Measurements from ENCODE around the gene NAA16.

NAA16 gene

DNA sequence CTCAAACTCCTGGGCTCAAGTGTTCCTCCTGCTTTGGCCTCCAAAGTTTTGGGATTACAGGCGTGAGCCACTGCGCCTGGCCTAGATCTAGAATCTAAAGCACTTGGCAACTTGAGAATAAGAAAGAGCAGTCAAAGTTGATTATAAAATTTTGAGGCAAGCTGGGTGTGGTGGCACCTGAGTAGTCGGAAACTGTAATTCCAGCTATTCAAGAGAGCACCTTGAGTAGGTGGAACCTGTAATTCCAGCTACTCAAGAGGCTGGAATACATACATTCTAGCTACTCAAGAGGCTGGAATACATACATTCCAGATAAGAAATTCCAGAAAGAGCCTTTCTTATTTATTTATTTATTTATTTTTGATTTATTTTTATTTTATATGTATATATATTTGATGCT lies 8.3 kb upstream of the NAA16 start:
- Histone ChIP-seq H3K27me3 (replicated peaks; ENCODE audit: insufficient read depth, low read length) (peaks cover 22% of the 10 kb centered on the region), H3K27ac (ENCODE audit: low read length) (no peak overlapping the region), H3K4me1 (ENCODE audit: low read length) (no peaks in the 10 kb centered on the region), H2AFZ (ENCODE audit: low read length) (no peak overlapping the region), H3K4me3 (ENCODE audit: low read length) (no peak overlapping the region), H3F3A (ENCODE audit: insufficient read depth, low read length) (no peaks in the 10 kb centered on the region), H3K9me3 (replicated peaks; ENCODE audit: insufficient read depth, low read length) (no peaks in the 10 kb centered on the region), H3K79me2 (ENCODE audit: low read length) (no peaks in the 10 kb centered on the region), H4K20me1 (ENCODE audit: insufficient read depth, low read length) (no peaks in the 10 kb centered on the region), H3K9me2 (replicated peaks; ENCODE audit: insufficient read depth, low read length) (no peaks in the 10 kb centered on the region), H3K9ac (ENCODE audit: low read length) (no peak overlapping the region), H3K36me3 (replicated peaks; ENCODE audit: insufficient read depth, low read length) (no peaks in the 10 kb centered on the region), H3K4me2 (ENCODE audit: low read depth, low read length) (no peak overlapping the region)
- DNase-seq, result no peak
- TF ChIP-seq EZH2 (optimal IDR thresholded peaks at IDR 0.05; ENCODE audit: low read depth, low read length) (no peak), EZH2phosphoT487 (IDR thresholded peaks at IDR 0.05; ENCODE audit: low read length) (no peak)
- TF ChIP-seq, protein P1, sequence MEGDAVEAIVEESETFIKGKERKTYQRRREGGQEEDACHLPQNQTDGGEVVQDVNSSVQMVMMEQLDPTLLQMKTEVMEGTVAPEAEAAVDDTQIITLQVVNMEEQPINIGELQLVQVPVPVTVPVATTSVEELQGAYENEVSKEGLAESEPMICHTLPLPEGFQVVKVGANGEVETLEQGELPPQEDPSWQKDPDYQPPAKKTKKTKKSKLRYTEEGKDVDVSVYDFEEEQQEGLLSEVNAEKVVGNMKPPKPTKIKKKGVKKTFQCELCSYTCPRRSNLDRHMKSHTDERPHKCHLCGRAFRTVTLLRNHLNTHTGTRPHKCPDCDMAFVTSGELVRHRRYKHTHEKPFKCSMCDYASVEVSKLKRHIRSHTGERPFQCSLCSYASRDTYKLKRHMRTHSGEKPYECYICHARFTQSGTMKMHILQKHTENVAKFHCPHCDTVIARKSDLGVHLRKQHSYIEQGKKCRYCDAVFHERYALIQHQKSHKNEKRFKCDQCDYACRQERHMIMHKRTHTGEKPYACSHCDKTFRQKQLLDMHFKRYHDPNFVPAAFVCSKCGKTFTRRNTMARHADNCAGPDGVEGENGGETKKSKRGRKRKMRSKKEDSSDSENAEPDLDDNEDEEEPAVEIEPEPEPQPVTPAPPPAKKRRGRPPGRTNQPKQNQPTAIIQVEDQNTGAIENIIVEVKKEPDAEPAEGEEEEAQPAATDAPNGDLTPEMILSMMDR (IDR thresholded peaks at IDR 0.05; ENCODE audit: low read length), result no peak

DNA sequence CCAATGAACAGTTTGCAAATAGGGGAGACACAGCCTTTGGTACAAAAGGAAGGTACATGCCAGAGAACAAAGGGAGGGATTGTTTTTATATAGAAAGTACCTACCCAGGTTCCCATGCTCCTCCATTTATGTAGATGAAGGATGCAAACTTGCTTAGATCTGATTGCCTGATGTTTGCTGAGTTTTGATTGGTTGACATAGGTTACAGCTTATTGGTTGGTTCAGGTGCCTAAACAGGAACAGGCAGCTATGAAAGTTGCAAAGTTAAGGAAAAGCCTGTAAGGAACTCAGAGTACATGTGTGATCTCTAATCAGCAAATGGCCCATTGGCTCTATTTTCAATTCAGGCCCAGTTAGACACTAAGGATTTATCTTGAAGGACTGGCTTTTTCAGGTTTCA lies 6.5 kb upstream of the NAA16 start:
- no peak for DNase-seq
- no peaks in the 10 kb centered on the region for H3K79me2 ChIP-seq (ENCODE audit: low read length)
- no peaks in the 10 kb centered on the region for H3K9me2 ChIP-seq (replicated peaks; ENCODE audit: insufficient read depth, low read length)
- H3K4me2 ChIP-seq (ENCODE audit: low read depth, low read length), result no peak overlapping the region
- H3K4me1 ChIP-seq (ENCODE audit: low read length), result no peaks in the 10 kb centered on the region
- no peaks in the 10 kb centered on the region for H4K20me1 ChIP-seq (ENCODE audit: insufficient read depth, low read length)
- H3K9me3 ChIP-seq (replicated peaks; ENCODE audit: insufficient read depth, low read length), result no peaks in the 10 kb centered on the region
- no peak overlapping the region for H2AFZ ChIP-seq (ENCODE audit: low read length)
- H3K9ac ChIP-seq (ENCODE audit: low read length), result no peak overlapping the region
- H3K36me3 ChIP-seq (replicated peaks; ENCODE audit: insufficient read depth, low read length), result no peaks in the 10 kb centered on the region
- peaks cover 6% of the 10 kb centered on the region; the same call in 1 of the 2 replicates for H3K27me3 ChIP-seq (replicated peaks; ENCODE audit: insufficient read depth, low read length)
- no peaks in the 10 kb centered on the region for H3F3A ChIP-seq (ENCODE audit: insufficient read depth, low read length)
- no peak overlapping the region for H3K27ac ChIP-seq (ENCODE audit: low read length)
- TF ChIP-seq, protein P1 (IDR thresholded peaks at IDR 0.05; ENCODE audit: low read length), result no peak
- no peak for TF ChIP-seq EZH2 (optimal IDR thresholded peaks at IDR 0.05; ENCODE audit: low read depth, low read length)
- TF ChIP-seq EZH2phosphoT487 (IDR thresholded peaks at IDR 0.05; ENCODE audit: low read length), result no peak
- no peak overlapping the region for H3K4me3 ChIP-seq (ENCODE audit: low read length)

DNA sequence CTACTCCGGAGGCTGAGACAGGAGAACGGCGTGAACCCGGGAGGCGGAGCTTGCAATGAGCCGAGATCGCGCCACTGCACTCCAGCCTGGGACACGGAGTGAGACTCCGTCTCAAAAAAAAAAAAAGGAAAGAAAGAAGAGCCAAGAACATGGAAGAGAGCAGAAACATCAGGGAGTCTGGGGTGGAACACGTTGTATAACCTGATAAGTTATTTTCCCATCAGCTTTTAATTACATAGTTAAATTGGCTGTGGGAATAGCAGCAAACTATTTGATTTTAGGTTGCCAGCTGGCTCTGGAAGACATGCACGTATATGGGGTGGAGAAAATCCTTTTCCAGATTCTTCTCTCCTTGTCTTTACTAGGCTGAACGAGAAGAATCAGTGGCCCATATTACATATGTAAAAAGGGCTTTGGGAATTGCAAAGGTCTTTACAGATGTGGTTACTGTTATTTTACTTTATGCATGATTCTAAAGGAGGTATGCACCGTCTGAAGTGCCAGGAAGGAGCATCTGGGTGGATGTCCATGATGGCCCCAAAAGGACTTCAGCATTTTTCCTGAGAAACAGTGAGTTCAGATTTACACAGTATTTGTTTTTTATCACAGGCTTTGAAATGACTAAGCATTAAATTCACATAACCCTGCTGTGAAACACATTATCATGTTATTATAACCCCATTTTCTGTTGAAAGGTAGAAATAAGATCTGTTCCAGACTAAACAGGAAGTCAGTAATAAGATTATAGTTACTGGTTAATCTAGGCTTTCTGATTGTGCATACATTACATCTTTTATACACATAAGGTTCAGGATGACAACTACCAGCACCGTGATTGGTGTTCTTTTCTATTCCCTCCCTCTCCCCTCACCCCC lies 4.6 kb upstream of the NAA16 start:
- Histone ChIP-seq H3K4me1 (ENCODE audit: low read length) (no peaks in the 10 kb centered on the region), H3F3A (ENCODE audit: insufficient read depth, low read length) (no peaks in the 10 kb centered on the region), H3K4me3 (ENCODE audit: low read length) (no peak overlapping the region), H2AFZ (ENCODE audit: low read length) (no peak overlapping the region), H3K4me2 (ENCODE audit: low read depth, low read length) (no peak overlapping the region), H3K79me2 (ENCODE audit: low read length) (peaks cover 3% of the 10 kb centered on the region; the same call in 1 of the 2 replicates), H3K36me3 (replicated peaks; ENCODE audit: insufficient read depth, low read length) (no peaks in the 10 kb centered on the region), H3K27me3 (replicated peaks; ENCODE audit: insufficient read depth, low read length) (no peaks in the 10 kb centered on the region; the same call in 1 of the 2 replicates), H3K9ac (ENCODE audit: low read length) (no peak overlapping the region), H3K27ac (ENCODE audit: low read length) (no peak overlapping the region), H4K20me1 (ENCODE audit: insufficient read depth, low read length) (no peaks in the 10 kb centered on the region), H3K9me2 (replicated peaks; ENCODE audit: insufficient read depth, low read length) (no peaks in the 10 kb centered on the region), H3K9me3 (replicated peaks; ENCODE audit: insufficient read depth, low read length) (no peaks in the 10 kb centered on the region)
- DNase-seq, result no peak
- TF ChIP-seq, protein P1 (IDR thresholded peaks at IDR 0.05; ENCODE audit: low read length), result no peak
- TF ChIP-seq EZH2phosphoT487 (IDR thresholded peaks at IDR 0.05; ENCODE audit: low read length) (no peak), EZH2 (optimal IDR thresholded peaks at IDR 0.05; ENCODE audit: low read depth, low read length) (no peak)
